Activated CD8-positive, alpha-beta T cell treated with anti-CD3 and anti-CD28 coated beads for 36 hours (primary cell): ENCODE results near the gene BAZ2A. TPM values are rescaled to one million over a fixed set of nuclear protein-coding genes. Genes with fewer than 3 reads are reported as not detected.
"Not testable (repeated sequence)": the region's sequence is repeated elsewhere in the genome, so short reads cannot be mapped to it uniquely, and the experiment has no call there.

Experiments used
- ATAC-seq: fragments of 200-7000 bp; cut with Tn5 transposase; one replicate; pipeline ENCODE4 v1.10.0; 2021; ENCODE audit warnings: mild to moderate bottlenecking, moderate library complexity
- CTCF ChIA-PET: fragments of 350-600 bp; sonication (Branson Sonifier 250); formaldehyde crosslinking; loops from one replicate; lab custom pipeline; 2021; ENCODE audit warnings: antibody characterized with exemption; lab: Charles Lee
- POLR2A ChIA-PET: fragments of 350-600 bp; sonication (Branson Sonifier 250); formaldehyde crosslinking; loops from one replicate; lab custom pipeline; 2021; ENCODE audit warnings: antibody characterized with exemption; lab: Charles Lee
- DNase-seq: peaks from one replicate; pipeline ENCODE4 v3.0.0-alpha.2; 2020
- H3K27ac Mint-ChIP-seq: one replicate; pipeline ENCODE4 v1.8.0; 2021; ENCODE audit warnings: mild to moderate bottlenecking, mixed read lengths
- H3K27me3 Mint-ChIP-seq: one replicate; pipeline ENCODE4 v1.8.0; 2021; ENCODE audit warnings: mixed read lengths
- H3K36me3 Mint-ChIP-seq: one replicate; pipeline ENCODE4 v1.8.0; 2021; ENCODE audit warnings: low read depth, mixed read lengths
- H3K4me1 Mint-ChIP-seq: one replicate; pipeline ENCODE4 v1.8.0; 2021; ENCODE audit warnings: low read depth, mixed read lengths
- H3K4me3 Mint-ChIP-seq: one replicate; pipeline ENCODE4 v1.8.0; 2021; ENCODE audit warnings: mild to moderate bottlenecking, moderate library complexity, mixed read lengths
- H3K9me3 Mint-ChIP-seq: one replicate; pipeline ENCODE4 v1.8.0; 2021; ENCODE audit warnings: mixed read lengths
- CTCF ChIP-seq: fragments of 200-600 bp; IDR thresholded peaks from one replicate; pipeline ENCODE4 v1.8.0; 2022; ENCODE audit warnings: antibody characterized with exemption, mild to moderate bottlenecking
- intact Hi-C: fragments of 100-400 bp; cut with micrococcal nuclease; formaldehyde crosslinking; loops from one replicate; pipeline ENCODE4 v1.10.0; 2022
- total RNA-seq, 2 experiments: library from RNA; stranded (reverse); gene quantifications; one replicate each; pipeline ENCODE4 v1.2.3, GENCODE V29; 2021

BAZ2A gene
- total RNA-seq, 2 experiments from 2014 or later: 80.1 to 89.3 TPM

GRCh38 chr12:56658921-56659320 lies 28.8 kb upstream of the BAZ2A start:
- peaks cover 12% of the 10 kb centered on the region for H3K36me3 Mint-ChIP-seq
- no peak for TF ChIP-seq CTCF
- H3K27ac Mint-ChIP-seq: peak overlapping the region; percentile 42
- POLR2A ChIA-PET: interaction anchor here (0.9 to 1.8 kb wide), 4 partner anchors 21 to 452 kb away, joined by 3 to 6 read pairs (median 4); partner anchors contain the start of gene STAT6
- CTCF ChIA-PET: no interaction called here
- H3K4me1 Mint-ChIP-seq: peaks cover 25% of the 10 kb centered on the region
- intact Hi-C loops: no loop called here
- H3K27me3 Mint-ChIP-seq: no peaks in the 10 kb centered on the region
- peaks cover 3% of the 10 kb centered on the region for H3K9me3 Mint-ChIP-seq
- H3K4me3 Mint-ChIP-seq: no peak overlapping the region
- ATAC-seq (no peak), DNase-seq (no peak)

- peak; percentile 17 for DNase-seq
- Mint-ChIP-seq H3K27me3 (no peaks in the 10 kb centered on the region), H3K4me3 (no peak overlapping the region), H3K36me3 (peaks cover 14% of the 10 kb centered on the region), H3K27ac (peak overlapping the region; percentile 81), H3K4me1 (peaks cover 23% of the 10 kb centered on the region), H3K9me3 (peaks cover 9% of the 10 kb centered on the region)
- intact Hi-C loops: no loop called here
- ChIA-PET CTCF (interaction anchor here (0.7 to 1.2 kb wide), 3 partner anchors 11 to 27 kb away, joined by 3 to 5 read pairs (median 3); partner anchors contain the start of gene ATP5F1B), POLR2A (interaction anchor here (0.6 to 1.8 kb wide), 9 partner anchors 12 to 454 kb away, joined by 3 to 6 read pairs (median 3); partner anchors contain the start of genes ATP5F1B, PTGES3 and STAT6)
- TF ChIP-seq CTCF: no peak
- ATAC-seq: peak; percentile 95
Measured at GRCh38 chr12:56657416-56658379, 27.6 kb upstream of the BAZ2A start.

- H3K4me1 Mint-ChIP-seq: peaks cover 12% of the 10 kb centered on the region
- H3K27ac Mint-ChIP-seq, H3K9me3 Mint-ChIP-seq, H3K27me3 Mint-ChIP-seq, POLR2A ChIA-PET, intact Hi-C loops, H3K4me3 Mint-ChIP-seq, ATAC-seq, CTCF ChIA-PET, DNase-seq: not testable (repeated sequence)
- H3K36me3 Mint-ChIP-seq: peaks cover 16% of the 10 kb centered on the region
Measured at GRCh38 chr12:56653781-56654180, 23.7 kb upstream of the BAZ2A start.

DNA sequence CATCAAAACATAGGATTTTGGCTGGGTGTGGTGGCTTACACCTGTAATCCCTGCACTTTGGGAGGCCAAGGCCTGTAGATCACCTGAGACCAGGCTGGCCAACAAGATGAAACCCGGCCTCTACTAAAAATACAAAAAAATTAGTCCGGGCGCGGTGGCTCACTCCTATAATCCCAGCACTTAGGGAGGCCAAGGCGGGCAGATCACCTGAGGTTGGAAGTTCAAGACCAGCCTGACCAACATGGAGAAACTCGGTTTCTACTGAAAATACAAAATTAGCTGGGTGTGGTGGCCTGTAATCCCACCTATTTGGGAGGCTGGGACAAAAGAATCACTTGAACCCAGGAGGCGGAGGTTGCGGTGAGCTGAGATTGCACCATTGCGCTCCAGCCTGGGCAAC lies 17.9 kb upstream of the BAZ2A start:
- H3K4me3 Mint-ChIP-seq, DNase-seq, ATAC-seq, H3K27me3 Mint-ChIP-seq, CTCF ChIA-PET, H3K9me3 Mint-ChIP-seq: not testable (repeated sequence)
- Mint-ChIP-seq H3K36me3 (peaks cover 34% of the 10 kb centered on the region), H3K4me1 (peaks cover 23% of the 10 kb centered on the region), H3K27ac (peak overlapping the region; percentile 59)
- POLR2A ChIA-PET: interaction anchor here (3.7 kb wide), 1 partner anchor 30 kb away, joined by 22 read pairs; no protein-coding TSS in a partner anchor
- intact Hi-C loops: loop anchor here (10.0 kb wide), 1 partner anchor 77 kb away; the partner anchor contains the start of gene NACA

DNA sequence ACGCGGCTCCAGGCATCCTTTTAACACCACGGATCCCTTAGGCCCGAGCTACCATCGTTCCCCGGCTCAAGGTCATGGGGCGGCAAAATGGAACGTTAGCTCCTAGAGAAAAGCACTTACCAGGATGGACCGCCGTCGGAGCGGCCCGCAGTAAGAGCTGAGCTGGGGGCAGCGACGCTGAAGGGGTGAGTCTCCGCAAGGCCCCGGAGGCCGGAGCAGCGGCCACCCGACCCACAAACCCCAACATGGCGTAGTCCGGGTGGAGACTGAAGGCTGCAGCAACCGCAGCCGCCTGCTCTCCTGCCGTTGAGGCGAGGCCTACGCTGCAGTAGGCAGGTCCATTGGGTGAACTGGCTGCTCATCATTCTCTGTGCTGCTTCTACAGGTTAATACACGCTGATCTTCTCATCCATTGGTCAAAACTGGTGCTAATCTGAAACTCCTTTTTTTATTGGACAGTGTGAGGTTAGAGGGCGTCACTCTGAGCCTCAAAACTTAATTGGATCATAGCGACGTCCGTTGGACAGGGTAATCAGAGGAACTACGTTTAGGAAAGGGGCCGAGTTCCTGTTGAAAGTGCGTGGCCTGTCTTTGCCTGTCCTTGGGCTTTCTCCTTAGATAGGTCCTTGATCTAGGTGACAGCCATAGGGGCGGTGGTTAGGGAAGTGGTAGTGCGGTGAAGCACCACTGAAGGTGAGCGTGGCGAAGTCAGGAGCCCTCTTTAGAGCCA lies 15.8 kb upstream of the BAZ2A start, which contains the start of gene ATP5F1B:
TSS of gene ATP5F1B (minus strand) at position 268 of the 730 bp plus-strand sequence. CDS start at position 247, 21 bp downstream.
- H3K4me1 Mint-ChIP-seq: peaks cover 33% of the 10 kb centered on the region
- H3K4me3 Mint-ChIP-seq: peak within 1 kb of the TSS; percentile 86
- intact Hi-C loops: loop anchor here (10.0 kb wide), 1 partner anchor 79 kb away; the partner anchor contains the start of gene NACA
- H3K27ac Mint-ChIP-seq: peak within 1 kb of the TSS; percentile 97
- TF ChIP-seq CTCF: no peak
- CTCF ChIA-PET: interaction anchor here (0.7 to 2.0 kb wide), 7 partner anchors 9 to 79 kb away, joined by 3 to 11 read pairs (median 4); partner anchors contain the start of gene NACA
- H3K36me3 Mint-ChIP-seq: peaks cover 43% of the 10 kb centered on the region
- DNase-seq (peak; percentile 97), ATAC-seq (peak; percentile 98)
- POLR2A ChIA-PET: interaction anchor here (0.6 to 3.7 kb wide), 18 partner anchors 9 to 467 kb away, joined by 3 to 95 read pairs (median 4); partner anchors contain the start of genes BAZ2A, NACA, PRIM1 and PTGES3
- no peaks in the 10 kb centered on the region for H3K9me3 Mint-ChIP-seq
- H3K27me3 Mint-ChIP-seq: no peaks in the 10 kb centered on the region
